HepG2 (cell line): Measurements from ENCODE around the gene CCL4L2. TPM values are rescaled to one million over a fixed set of nuclear protein-coding genes. Genes with fewer than 3 reads are reported as not detected.
"Not testable (repeated sequence)": the region's sequence is repeated elsewhere in the genome, so short reads cannot be mapped to it uniquely, and the experiment has no call there.

Source experiments
- ATAC-seq: fragments of 200-7000 bp; cut with Tn5 transposase; 3 replicates; pipeline ENCODE4 v1.9.1; 2020; ENCODE audit warnings: mild to moderate bottlenecking, moderate library complexity
- BruUV-seq: library from RNA; stranded (reverse); fragments of 400-500 nt; replicated peaks from 2 replicates; lab custom pipeline; 2021; lab: Mats Ljungman, UMichigan
- CTCF ChIA-PET: fragments of 300-600 bp; formaldehyde crosslinking; extraction: SDS; loops from one replicate; lab custom pipeline; 2021; ENCODE audit warnings: low total read pairs, inconsistent platforms, low intra/inter-chr PET ratio; lab: Yijun Ruan, JAX
- POLR2A ChIA-PET: fragments of 350-600 bp; sonication (Branson Sonifier 250); formaldehyde crosslinking; loops from one replicate; lab custom pipeline; 2020; ENCODE audit warnings: antibody characterized with exemption, inconsistent platforms; lab: Yijun Ruan, JAX
- DNase-seq: peaks from one replicate; pipeline ENCODE4 v3.0.0-alpha.2; 2015; ENCODE audit warnings: low spot score
- FAIRE-seq: peaks from 3 replicates; lab custom pipeline; 2011; peaks lifted over from hg19 to GRCh38; lab: Jason Lieb, UNC
- H2AFZ ChIP-seq: one replicate; pipeline ENCODE4 v1.6.1; 2011; ENCODE audit warnings: low read length, inconsistent platforms
- H3K27ac ChIP-seq: fragments of 300-600 bp; 3 replicates; pipeline ENCODE4 v1.8.0; 2011; ENCODE audit warnings: mixed run types, mild to moderate bottlenecking, mixed read lengths, low read length, inconsistent platforms; ENCODE audit not compliant: insufficient read depth; ENCODE audit errors: extremely low read length
- H3K27me3 ChIP-seq, 2 experiments: fragments of 200-600 bp in 1 of 2; 2 replicates in 1 of 2; 3 replicates in 1 of 2; pipeline versions ENCODE4 v1.6.0 to v1.8.0; 2011; ENCODE audit warnings: low read length in 2 of 2, mild to moderate bottlenecking in 2 of 2, moderate library complexity in 2 of 2, inconsistent platforms in 1 of 2; ENCODE audit not compliant: insufficient read depth in 2 of 2, control insufficient read depth in 1 of 2
- H3K36me3 ChIP-seq, 2 experiments: fragments of 200-600 bp in 1 of 2; replicated peaks in 1 of 2; 2 replicates in 1 of 2; 3 replicates in 1 of 2; pipeline versions ENCODE4 v1.5.1 to v1.8.0; 2011; ENCODE audit warnings: low read length in 2 of 2, inconsistent platforms in 1 of 2; ENCODE audit not compliant: insufficient read depth in 2 of 2, control insufficient read depth in 1 of 2
- H3K4me1 ChIP-seq: 2 replicates; pipeline ENCODE4 v1.5.1; 2012; ENCODE audit warnings: low read length, inconsistent platforms; ENCODE audit not compliant: insufficient read depth
- H3K4me2 ChIP-seq: 2 replicates; pipeline ENCODE4 v1.6.0; 2011; ENCODE audit warnings: low read depth, low read length, inconsistent platforms
- H3K4me3 ChIP-seq, 3 experiments: fragments of 200-600 bp in 1 of 3; sonication (generic), shearing (Covaris generic) in 1 of 3; replicated peaks in 1 of 3; 2 replicates each; pipeline ENCODE4 v1.5.1; 2011 to 2016; ENCODE audit warnings: low read length in 3 of 3, inconsistent platforms in 2 of 3, low read depth in 2 of 3, mild to moderate bottlenecking in 2 of 3, control low read depth in 1 of 3, mixed read lengths in 1 of 3; ENCODE audit not compliant: insufficient read depth in 1 of 3
- H3K79me2 ChIP-seq: one replicate; pipeline ENCODE4 v1.6.1; 2011; ENCODE audit warnings: low read length, inconsistent platforms; ENCODE audit not compliant: insufficient read depth
- H3K9ac ChIP-seq: 2 replicates; pipeline ENCODE4 v1.6.0; 2011; ENCODE audit warnings: mild to moderate bottlenecking, low read depth, low read length, inconsistent platforms; ENCODE audit not compliant: insufficient read depth
- H3K9me3 ChIP-seq: 2 replicates; pipeline ENCODE4 v1.5.1; 2012; ENCODE audit warnings: mild to moderate bottlenecking, low read length
- H4K20me1 ChIP-seq: 2 replicates; pipeline ENCODE4 v1.6.0; 2011; ENCODE audit warnings: inconsistent platforms, mild to moderate bottlenecking, low read length, moderate library complexity; ENCODE audit not compliant: insufficient read depth
- ARNT2 ChIP-seq: sonication (generic); formaldehyde crosslinking; IDR thresholded peaks from 2 replicates; pipeline ENCODE4 v1.8.0; 2022; ENCODE audit warnings: mild to moderate bottlenecking, low read depth, missing genetic modification reagents, moderate library complexity
- PATZ1 ChIP-seq: sonication (generic); formaldehyde crosslinking; IDR thresholded peaks from 2 replicates; pipeline ENCODE4 v1.4.0; 2020; ENCODE audit warnings: missing genetic modification reagents
- SMYD3 ChIP-seq: sonication (generic); formaldehyde crosslinking; IDR thresholded peaks from 2 replicates; pipeline ENCODE4 v1.8.1; 2023; ENCODE audit warnings: mild to moderate bottlenecking, missing genetic modification reagents
- WGBS: methylation state at CpG from one replicate; pipeline ENCODE4 v1.1.6; 2017; ENCODE audit warnings: low lambda C conversion rate; 5-methylcytosine and 5-hydroxymethylcytosine counted together
- in situ Hi-C: cut with HindIII; loops from 2 replicates; pipeline ENCODE4 v1.10.0; 2017; ENCODE audit warnings: low pct_unique_long_range_greater_than_20kb; ENCODE audit not compliant: extremely low pct_ligation_motif_present
- intact Hi-C: fragments of 100-400 bp; cut with micrococcal nuclease; formaldehyde crosslinking; loops from one replicate; pipeline ENCODE4 v1.10.0; 2022; ENCODE audit not compliant: unreplicated experiment
- polyA plus RNA-seq, 8 experiments: library from polyadenylated mRNA; depleted of rRNA in 3 of 8; stranded (reverse) in 7 of 8; unstranded in 1 of 8; fragments of >200 nt; fragmentation: Illumina TruSeq in 4 of 8; extraction: Trizol in 4 of 8; gene quantifications; 2 replicates each; pipeline versions ENCODE4 v1.2.1 to v1.2.3, GENCODE V29; 2011 to 2016; ENCODE audit warnings: low read depth in 4 of 8, missing spikeins in 1 of 8, mixed read lengths in 1 of 8; ENCODE audit not compliant: insufficient read depth in 1 of 8
- total RNA-seq, 5 experiments: library from RNA; depleted of rRNA; stranded (reverse); fragments of >200 nt; fragmentation: Illumina TruSeq; extraction: Trizol; gene quantifications; 2 replicates each; pipeline ENCODE4 v1.2.3, GENCODE V29; 2016; ENCODE audit warnings: low read depth in 1 of 5

The CCL4L2 gene
- total and polyA plus RNA-seq, 2 of the 13 experiments (the other 11 are each of a cell fraction or from before 2014, with no cell fraction given) = not detected

GRCh38 chr17:36209575-36209974 lies 1.3 kb upstream of the CCL4L2 start:
- intact Hi-C loops = no loop called here
- H4K20me1 ChIP-seq = no peaks in the 10 kb centered on the region
- BruUV-seq = no TSS peak
- ATAC-seq (no peak), FAIRE-seq (no peak), DNase-seq (no peak)
- no peak overlapping the region for H3K4me2 ChIP-seq
- H3K79me2 ChIP-seq = no peaks in the 10 kb centered on the region
- H3K9me3 ChIP-seq = no peaks in the 10 kb centered on the region
- H3K27me3 ChIP-seq = peaks cover 0 to 18% of the 10 kb centered on the region in 2 experiments; a peak in 3 of 5 replicates
- no peak overlapping the region for H3K4me3 ChIP-seq
- no peak for TF ChIP-seq ARNT2 (CRISPR knock-in tag)
- no peak for TF ChIP-seq SMYD3
- TF ChIP-seq PATZ1 = no peak
- no peaks in the 10 kb centered on the region for H3K36me3 ChIP-seq
- in situ Hi-C loops = no loop called here
- no peaks in the 10 kb centered on the region for H3K4me1 ChIP-seq
- H3K9ac ChIP-seq = no peak overlapping the region
- ChIA-PET CTCF (no interaction called here), POLR2A (no interaction called here)
- no peak overlapping the region for H3K27ac ChIP-seq
- no peak overlapping the region for H2AFZ ChIP-seq

- 12% methylated on average over 10 of the region's 10 CpGs for WGBS
- H3K4me1 ChIP-seq, intact Hi-C loops, H3K36me3 ChIP-seq, in situ Hi-C loops, ATAC-seq, DNase-seq, H3K9me3 ChIP-seq, H4K20me1 ChIP-seq, POLR2A ChIA-PET, CTCF ChIA-PET, H2AFZ ChIP-seq, H3K4me2 ChIP-seq, H3K9ac ChIP-seq, H3K27ac ChIP-seq, H3K4me3 ChIP-seq, BruUV-seq, H3K79me2 ChIP-seq, FAIRE-seq: not testable (repeated sequence)
- peaks cover 2 to 18% of the 10 kb centered on the region in 2 experiments; a peak in 4 of 5 replicates for H3K27me3 ChIP-seq
Observed at GRCh38 chr17:36211484-36212271, 815 bp downstream of the CCL4L2 start.
